NCI-H2107 treated with DMSO at 0.1 percent for 48 hours (cell line): ENCODE data around the gene CENPF.
"Not testable (repeated sequence)": the region's sequence is repeated elsewhere in the genome, so short reads cannot be mapped to it uniquely, and the experiment has no call there.

ENCODE experiments used
- DNase-seq: peaks from one replicate; lab custom pipeline; 2025; ENCODE audit not compliant: unreplicated experiment; lab: John Stamatoyannopoulos, UW

CENPF gene

GRCh38 chr1:214602764-214603657, at the start of gene CENPF:
TSS of gene CENPF (plus strand) at chr1:214603195. CDS start at chr1:214613755, 10,560 bp downstream.
- peak; percentile 99 for DNase-seq

GRCh38 chr1:214557952-214558735, 44.9 kb upstream of the CENPF start:
- no peak for DNase-seq

- DNase-seq = no peak
These were observed 39.1 kb upstream of the CENPF start for GRCh38 chr1:214563881-214564280.

- DNase-seq = no peak
These were observed 37.7 kb upstream of the CENPF start for GRCh38 chr1:214565310-214565709.

GRCh38 chr1:214566158-214567104, 36.6 kb upstream of the CENPF start:
- DNase-seq = no peak

GRCh38 chr1:214567481-214567980, 35.5 kb upstream of the CENPF start:
- DNase-seq = no peak

- no peak for DNase-seq
These were observed 34.7 kb upstream of the CENPF start for GRCh38 chr1:214568328-214568727.

- no peak for DNase-seq
These were observed 33.5 kb upstream of the CENPF start for GRCh38 chr1:214569357-214570004.

GRCh38 chr1:214570442-214570841, 32.6 kb upstream of the CENPF start:
- no peak for DNase-seq

GRCh38 chr1:214571281-214571680, 31.7 kb upstream of the CENPF start:
- no peak for DNase-seq

GRCh38 chr1:214573386-214574318, 29.3 kb upstream of the CENPF start:
- DNase-seq = no peak

- DNase-seq = no peak
These were observed 28.2 kb upstream of the CENPF start for GRCh38 chr1:214574598-214575411.

GRCh38 chr1:214576120-214576519, 26.9 kb upstream of the CENPF start:
- not testable (repeated sequence) for DNase-seq

GRCh38 chr1:214579183-214579582, 23.8 kb upstream of the CENPF start:
- DNase-seq = no peak

GRCh38 chr1:214581785-214582184, 21.2 kb upstream of the CENPF start:
- no peak for DNase-seq

- DNase-seq = no peak
These were observed 20.6 kb upstream of the CENPF start for GRCh38 chr1:214582289-214582891.

GRCh38 chr1:214583113-214583512, 19.9 kb upstream of the CENPF start:
- DNase-seq = no peak
